Measurements from ENCODE around the gene SLC7A10. TPM values are rescaled to one million over a fixed set of nuclear protein-coding genes. Genes with fewer than 3 reads are reported as not detected.

The SLC7A10 gene
- total RNA-seq, 2 experiments from 2014 or later: not detected

- intact Hi-C loops (cut with micrococcal nuclease): no loop called here
- DNase-seq: no peak
- CTCF ChIA-PET: no interaction called here
- Mint-ChIP-seq H3K4me3 (no peak overlapping the region), H3K36me3 (ENCODE audit: low read depth) (no peaks in the 10 kb centered on the region), H3K9me3 (no peaks in the 10 kb centered on the region), H3K4me1 (ENCODE audit: low read depth) (no peaks in the 10 kb centered on the region), H3K27ac (no peak overlapping the region), H3K27me3 (ENCODE audit: low read depth) (no peaks in the 10 kb centered on the region)
These were observed 17.2 kb downstream of the SLC7A10 start for GRCh38 chr19:33208371-33208895.

DNA sequence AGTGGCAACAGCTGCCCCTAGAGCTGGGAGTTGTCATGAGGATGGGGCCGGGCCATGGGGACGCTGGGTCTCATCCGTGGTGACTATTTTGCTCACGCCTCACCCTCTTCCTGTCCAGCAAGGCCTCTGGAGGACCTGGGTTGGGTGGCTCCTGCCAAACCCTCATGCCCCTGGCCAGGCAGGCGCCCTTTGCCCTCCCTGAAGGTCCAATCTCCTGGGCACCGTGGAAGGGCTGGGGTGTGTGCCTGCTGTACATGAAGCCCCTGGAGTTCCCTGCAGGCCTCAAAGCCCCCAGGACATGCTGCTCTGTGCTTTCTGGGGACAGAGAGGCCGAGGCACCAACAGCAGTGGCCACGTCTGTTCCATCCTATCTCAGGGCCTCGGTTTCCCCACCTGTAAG, 17.7 kb downstream of the SLC7A10 start:
- intact Hi-C loops (cut with micrococcal nuclease): no loop called here
- Mint-ChIP-seq H3K4me3 (no peak overlapping the region), H3K4me1 (ENCODE audit: low read depth) (no peaks in the 10 kb centered on the region), H3K36me3 (ENCODE audit: low read depth) (no peaks in the 10 kb centered on the region), H3K27ac (no peak overlapping the region), H3K9me3 (no peaks in the 10 kb centered on the region), H3K27me3 (ENCODE audit: low read depth) (no peaks in the 10 kb centered on the region)
- CTCF ChIA-PET: no interaction called here
- no peak for DNase-seq

- Mint-ChIP-seq H3K9me3 (no peaks in the 10 kb centered on the region), H3K27ac (no peak overlapping the region), H3K36me3 (ENCODE audit: low read depth) (no peaks in the 10 kb centered on the region), H3K27me3 (ENCODE audit: low read depth) (no peaks in the 10 kb centered on the region), H3K4me1 (ENCODE audit: low read depth) (no peaks in the 10 kb centered on the region), H3K4me3 (no peak overlapping the region)
- no peak for DNase-seq
- intact Hi-C loops (cut with micrococcal nuclease): no loop called here
- CTCF ChIA-PET: no interaction called here
These were observed 18.5 kb downstream of the SLC7A10 start for GRCh38 chr19:33207040-33207620.

- Mint-ChIP-seq H3K4me3 (no peak overlapping the region), H3K36me3 (ENCODE audit: low read depth) (no peaks in the 10 kb centered on the region), H3K27ac (no peak overlapping the region), H3K9me3 (no peaks in the 10 kb centered on the region), H3K27me3 (ENCODE audit: low read depth) (no peaks in the 10 kb centered on the region), H3K4me1 (ENCODE audit: low read depth) (no peaks in the 10 kb centered on the region)
- DNase-seq: no peak
- intact Hi-C loops (cut with micrococcal nuclease): no loop called here
- CTCF ChIA-PET: no interaction called here
These were observed 19.2 kb downstream of the SLC7A10 start for GRCh38 chr19:33206261-33207039.

DNA sequence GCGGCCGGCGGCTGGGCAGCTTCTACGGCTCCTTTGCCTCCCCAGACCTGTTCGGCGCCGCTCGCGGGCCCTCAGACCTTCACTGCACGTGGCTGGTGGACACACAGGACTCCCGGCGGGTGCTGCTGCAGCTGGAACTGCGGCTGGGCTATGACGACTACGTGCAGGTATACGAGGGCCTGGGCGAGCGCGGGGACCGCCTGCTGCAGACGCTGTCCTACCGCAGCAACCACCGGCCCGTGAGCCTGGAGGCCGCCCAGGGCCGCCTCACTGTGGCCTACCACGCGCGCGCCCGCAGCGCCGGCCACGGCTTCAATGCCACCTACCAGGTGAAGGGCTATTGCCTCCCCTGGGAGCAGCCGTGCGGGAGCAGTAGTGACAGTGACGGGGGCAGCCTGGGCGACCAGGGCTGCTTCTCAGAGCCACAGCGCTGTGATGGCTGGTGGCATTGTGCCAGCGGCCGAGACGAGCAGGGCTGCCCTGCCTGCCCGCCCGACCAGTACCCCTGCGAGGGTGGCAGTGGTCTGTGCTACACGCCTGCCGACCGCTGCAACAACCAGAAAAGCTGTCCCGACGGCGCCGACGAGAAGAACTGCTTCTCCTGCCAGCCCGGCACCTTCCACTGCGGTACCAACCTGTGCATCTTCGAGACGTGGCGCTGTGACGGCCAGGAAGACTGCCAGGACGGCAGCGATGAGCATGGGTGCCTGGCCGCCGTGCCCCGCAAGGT, 20.0 kb downstream of the SLC7A10 start:
- Mint-ChIP-seq H3K27ac (no peak overlapping the region), H3K4me1 (ENCODE audit: low read depth) (no peaks in the 10 kb centered on the region), H3K9me3 (no peaks in the 10 kb centered on the region), H3K4me3 (no peak overlapping the region), H3K27me3 (ENCODE audit: low read depth) (no peaks in the 10 kb centered on the region), H3K36me3 (ENCODE audit: low read depth) (no peaks in the 10 kb centered on the region)
- CTCF ChIA-PET: no interaction called here
- no peak for DNase-seq
- intact Hi-C loops (cut with micrococcal nuclease): no loop called here

- H3K9me3 Mint-ChIP-seq: no peaks in the 10 kb centered on the region
- H3K36me3 Mint-ChIP-seq (ENCODE audit: low read depth): no peaks in the 10 kb centered on the region
- DNase-seq: no peak
- CTCF ChIA-PET: no interaction called here
- no peak overlapping the region for H3K4me3 Mint-ChIP-seq
- no peaks in the 10 kb centered on the region for H3K4me1 Mint-ChIP-seq (ENCODE audit: low read depth)
- intact Hi-C loops (cut with micrococcal nuclease): no loop called here
- no peaks in the 10 kb centered on the region for H3K27me3 Mint-ChIP-seq (ENCODE audit: low read depth)
- H3K27ac Mint-ChIP-seq: no peak overlapping the region
These were observed 20.5 kb downstream of the SLC7A10 start for GRCh38 chr19:33205110-33205509.

DNA sequence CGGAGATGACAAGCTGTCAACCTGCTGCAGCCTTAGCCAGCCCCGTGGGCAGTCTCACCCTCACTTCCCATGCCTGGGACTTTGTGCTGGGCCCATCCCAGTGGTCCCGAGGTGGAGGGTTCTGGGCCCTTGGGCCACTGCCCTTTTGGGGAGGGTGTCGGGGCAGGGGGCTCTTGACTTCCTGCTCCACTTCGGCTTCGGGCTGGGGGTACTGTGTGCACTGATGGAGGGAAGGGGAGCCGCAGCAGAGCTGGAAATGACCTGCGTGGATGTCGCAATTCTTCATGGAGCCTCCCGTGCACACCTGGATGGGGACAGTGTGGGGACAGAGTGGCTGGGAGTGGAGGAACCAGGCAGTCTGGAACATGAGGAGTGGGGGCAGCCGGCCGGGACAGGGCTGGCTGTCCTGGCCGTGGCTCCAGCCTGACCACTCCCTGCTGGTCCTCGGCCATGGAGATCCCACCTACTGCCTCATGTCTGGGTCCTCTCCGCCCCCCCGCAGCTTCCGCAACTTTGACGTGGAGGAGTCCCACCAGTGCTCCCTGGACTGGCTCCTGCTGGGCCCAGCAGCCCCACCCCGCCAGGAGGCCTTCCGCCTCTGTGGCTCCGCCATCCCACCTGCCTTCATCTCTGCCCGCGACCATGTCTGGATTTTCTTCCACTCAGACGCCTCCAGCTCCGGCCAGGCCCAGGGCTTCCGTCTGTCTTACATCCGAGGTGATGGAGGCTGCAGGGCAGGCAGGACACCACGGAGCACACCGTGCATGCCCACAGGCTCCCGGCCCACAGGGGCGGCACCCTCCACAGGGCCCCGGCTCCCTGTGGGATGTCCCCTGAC, 21.3 kb downstream of the SLC7A10 start:
- Mint-ChIP-seq H3K4me1 (ENCODE audit: low read depth) (no peaks in the 10 kb centered on the region), H3K27me3 (ENCODE audit: low read depth) (no peaks in the 10 kb centered on the region), H3K27ac (no peak overlapping the region), H3K4me3 (no peak overlapping the region), H3K36me3 (ENCODE audit: low read depth) (no peaks in the 10 kb centered on the region), H3K9me3 (no peaks in the 10 kb centered on the region)
- no peak for DNase-seq
- CTCF ChIA-PET: no interaction called here
- intact Hi-C loops (cut with micrococcal nuclease): no loop called here

- CTCF ChIA-PET: no interaction called here
- Mint-ChIP-seq H3K4me3 (no peak overlapping the region), H3K4me1 (ENCODE audit: low read depth) (no peaks in the 10 kb centered on the region), H3K9me3 (no peaks in the 10 kb centered on the region), H3K27ac (no peak overlapping the region), H3K27me3 (ENCODE audit: low read depth) (no peaks in the 10 kb centered on the region), H3K36me3 (ENCODE audit: low read depth) (no peaks in the 10 kb centered on the region)
- intact Hi-C loops (cut with micrococcal nuclease): no loop called here
- no peak for DNase-seq
These were observed 22.1 kb downstream of the SLC7A10 start for GRCh38 chr19:33203529-33203928.

DNA sequence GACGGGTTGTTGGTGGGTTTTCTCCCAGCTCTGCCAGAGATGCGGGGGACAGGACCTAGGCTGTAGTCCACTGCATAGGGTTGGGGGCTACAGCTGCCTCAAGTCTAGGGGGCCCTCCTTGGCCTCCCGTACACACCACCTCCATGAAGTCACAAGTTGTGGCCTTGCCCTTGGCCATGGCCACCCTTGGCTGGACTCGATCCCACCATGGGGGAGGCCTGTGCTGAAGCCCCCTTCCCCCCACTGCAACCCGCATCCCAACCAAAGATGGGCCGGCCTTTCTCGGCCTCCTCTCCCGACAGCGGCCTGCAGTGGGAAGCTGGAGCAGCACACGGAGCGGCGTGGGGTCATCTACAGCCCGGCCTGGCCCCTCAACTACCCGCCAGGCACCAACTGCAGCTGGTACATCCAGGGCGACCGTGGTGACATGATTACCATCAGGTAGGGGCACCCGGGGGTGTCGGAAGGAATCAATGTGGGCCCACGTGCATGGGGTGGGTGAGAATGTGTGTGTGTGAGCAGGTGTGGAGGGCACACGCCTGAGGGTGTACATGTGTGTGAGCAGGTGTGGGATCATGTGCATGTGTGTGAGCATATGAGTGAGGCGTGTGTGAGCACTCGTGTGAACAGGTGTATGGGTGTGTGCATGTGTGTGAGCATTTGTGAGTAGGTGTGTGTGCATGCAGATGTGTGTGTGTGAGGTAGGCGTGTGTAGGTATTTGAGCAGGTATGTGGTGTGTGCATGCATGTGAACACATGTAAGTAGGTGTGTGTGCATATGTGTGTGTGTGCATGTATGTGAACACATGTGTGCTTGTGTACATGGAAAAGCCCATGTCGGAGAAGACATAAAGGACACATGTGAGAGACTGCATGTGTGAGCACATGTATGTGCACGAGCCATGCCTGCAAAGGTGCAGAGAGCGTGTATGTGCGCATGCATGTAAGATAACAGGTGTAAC, 22.8 kb downstream of the SLC7A10 start:
- intact Hi-C loops (cut with micrococcal nuclease): no loop called here
- H3K9me3 Mint-ChIP-seq: no peaks in the 10 kb centered on the region
- CTCF ChIA-PET: no interaction called here
- H3K27me3 Mint-ChIP-seq (ENCODE audit: low read depth): no peaks in the 10 kb centered on the region
- H3K36me3 Mint-ChIP-seq (ENCODE audit: low read depth): no peaks in the 10 kb centered on the region
- H3K4me3 Mint-ChIP-seq: no peak overlapping the region
- no peaks in the 10 kb centered on the region for H3K4me1 Mint-ChIP-seq (ENCODE audit: low read depth)
- H3K27ac Mint-ChIP-seq: no peak overlapping the region
- DNase-seq: no peak

DNA sequence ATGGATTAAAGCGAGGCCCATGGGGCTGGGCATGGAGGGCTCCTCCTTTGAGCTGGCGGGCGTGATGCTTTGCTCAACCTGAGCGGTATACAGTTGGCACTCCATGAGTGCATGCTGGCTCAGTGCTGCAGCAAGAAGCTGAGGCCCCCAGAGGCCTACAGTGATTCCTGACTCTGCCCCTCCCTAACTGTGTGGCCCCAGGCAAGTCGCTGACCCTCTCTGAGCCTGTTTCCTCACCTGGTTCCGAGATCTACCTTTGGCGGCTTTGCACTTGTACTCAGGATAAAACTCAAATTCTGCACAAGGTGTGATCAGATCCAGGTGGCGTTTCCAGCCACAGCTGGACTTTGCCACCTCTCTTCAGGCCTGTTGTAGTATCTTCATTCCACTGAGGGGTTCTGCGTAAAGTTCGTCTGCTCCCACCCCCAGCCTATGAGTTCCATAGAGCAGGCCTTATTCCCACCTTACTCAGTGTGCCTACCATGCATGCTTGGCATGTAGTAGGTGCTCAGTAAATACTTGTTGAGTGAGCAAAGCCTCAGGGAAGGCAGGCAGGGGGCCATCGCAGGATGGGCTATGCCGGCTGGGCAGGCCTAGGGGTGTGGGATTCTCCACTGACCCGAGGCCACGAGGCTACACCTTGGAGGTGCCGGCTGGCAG, 23.6 kb downstream of the SLC7A10 start:
- Mint-ChIP-seq H3K27me3 (ENCODE audit: low read depth) (peaks cover 2% of the 10 kb centered on the region), H3K4me3 (no peak overlapping the region), H3K4me1 (ENCODE audit: low read depth) (no peaks in the 10 kb centered on the region), H3K27ac (no peak overlapping the region), H3K36me3 (ENCODE audit: low read depth) (no peaks in the 10 kb centered on the region), H3K9me3 (no peaks in the 10 kb centered on the region)
- intact Hi-C loops (cut with micrococcal nuclease): no loop called here
- CTCF ChIA-PET: no interaction called here
- DNase-seq: no peak

DNA sequence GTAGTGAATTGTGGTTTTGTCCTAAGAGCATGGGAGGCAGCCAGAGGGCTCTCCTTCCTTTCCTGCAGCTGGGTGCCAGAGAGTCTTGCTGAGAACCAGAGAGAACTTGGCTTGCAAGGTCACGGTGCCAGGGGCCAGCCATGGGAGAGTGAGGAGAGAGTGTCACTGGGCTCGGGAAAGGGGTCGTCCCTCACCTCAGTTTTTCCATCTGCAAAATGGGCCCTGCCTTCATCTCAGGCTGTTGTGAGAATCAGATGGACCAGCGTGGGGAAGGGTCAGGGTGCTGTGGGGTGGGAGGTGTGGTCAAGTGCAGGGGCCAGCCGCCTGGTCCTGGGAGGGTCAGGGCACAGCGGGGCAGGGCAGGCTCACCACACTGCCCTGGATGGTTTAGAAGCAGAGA, 24.2 kb downstream of the SLC7A10 start:
- no peak overlapping the region for H3K27ac Mint-ChIP-seq
- H3K4me1 Mint-ChIP-seq (ENCODE audit: low read depth): no peaks in the 10 kb centered on the region
- no peaks in the 10 kb centered on the region for H3K9me3 Mint-ChIP-seq
- H3K4me3 Mint-ChIP-seq: no peak overlapping the region
- H3K27me3 Mint-ChIP-seq (ENCODE audit: low read depth): peaks cover 6% of the 10 kb centered on the region
- no peak for DNase-seq
- CTCF ChIA-PET: no interaction called here
- intact Hi-C loops (cut with micrococcal nuclease): no loop called here
- H3K36me3 Mint-ChIP-seq (ENCODE audit: low read depth): no peaks in the 10 kb centered on the region

Data from activated naive CD4-positive, alpha-beta T cell treated with anti-CD3 and anti-CD28 coated beads for 36 hours (primary cell).